WTC11 (cell line): ENCODE measurements around the gene CHMP5. TPM values are rescaled to one million over a fixed set of nuclear protein-coding genes. Genes with fewer than 3 reads are reported as not detected.

Source experiments
- ATAC-seq: fragments of 200-7000 bp; cut with Tn5 transposase; 2 replicates; pipeline ENCODE4 v1.10.0; 2021; ENCODE audit warnings: mild to moderate bottlenecking, moderate library complexity
- CTCF ChIA-PET: fragments of 300-600 bp; sonication (Branson Sonifier 250); formaldehyde crosslinking; loops from one replicate; lab custom pipeline; 2021; ENCODE audit warnings: antibody characterized with exemption; lab: Charles Lee
- POLR2A ChIA-PET: fragments of 350-600 bp; sonication (Branson Sonifier 250); formaldehyde crosslinking; loops from one replicate; lab custom pipeline; 2021; ENCODE audit warnings: antibody characterized with exemption; lab: Charles Lee
- DNase-seq: peaks from one replicate; pipeline ENCODE4 v3.0.0; 2021; ENCODE audit warnings: low spot score
- H3K27ac Mint-ChIP-seq: 2 replicates; pipeline ENCODE4 v1.8.0; 2021; ENCODE audit warnings: mixed read lengths
- H3K27me3 Mint-ChIP-seq: 2 replicates; pipeline ENCODE4 v1.8.0; 2021; ENCODE audit warnings: low read depth, mild to moderate bottlenecking, moderate library complexity, mixed read lengths
- H3K36me3 Mint-ChIP-seq: 2 replicates; pipeline ENCODE4 v1.8.0; 2021; ENCODE audit warnings: mixed read lengths
- H3K4me1 Mint-ChIP-seq: 2 replicates; pipeline ENCODE4 v1.8.0; 2022; ENCODE audit warnings: mixed read lengths
- H3K4me3 Mint-ChIP-seq: 2 replicates; pipeline ENCODE4 v1.8.0; 2021; ENCODE audit warnings: mild to moderate bottlenecking, moderate library complexity, mixed read lengths
- H3K9me3 Mint-ChIP-seq: 2 replicates; pipeline ENCODE4 v1.8.0; 2021; ENCODE audit warnings: mixed read lengths
- CBFB ChIP-seq: sonication (generic); formaldehyde crosslinking; IDR thresholded peaks from 2 replicates; pipeline ENCODE4 v1.8.1; 2022; ENCODE audit warnings: mild to moderate bottlenecking, low read depth, missing genetic modification reagents
- ELF4 ChIP-seq: sonication (generic); formaldehyde crosslinking; IDR thresholded peaks from 2 replicates; pipeline ENCODE4 v1.8.1; 2022; ENCODE audit warnings: low read depth, mild to moderate bottlenecking, moderate library complexity, missing genetic modification reagents
- GTF2I ChIP-seq: fragments of 250-450 bp; sonication (Bioruptor Pico); conservative IDR thresholded peaks from 2 replicates; pipeline ENCODE4 v1.4.0; 2021; ENCODE audit warnings: mild to moderate bottlenecking
- HMGA2 ChIP-seq: fragments of 250-450 bp; sonication (Bioruptor Pico); IDR thresholded peaks from 2 replicates; pipeline ENCODE4 v1.4.0; 2021; ENCODE audit warnings: mild to moderate bottlenecking, moderate library complexity
- JAZF1 ChIP-seq: fragments of 250-450 bp; sonication (Bioruptor Pico); IDR thresholded peaks from 2 replicates; pipeline ENCODE4 v1.9.0; 2021; ENCODE audit warnings: moderate library complexity, mild to moderate bottlenecking, inconsistent platforms
- NFE2L1 ChIP-seq: sonication (generic); formaldehyde crosslinking; IDR thresholded peaks from 2 replicates; pipeline ENCODE4 v1.8.1; 2023; ENCODE audit warnings: missing genetic modification reagents
- NFYB ChIP-seq: sonication (generic); formaldehyde crosslinking; conservative IDR thresholded peaks from 2 replicates; pipeline ENCODE4 v1.8.0; 2022; ENCODE audit warnings: low read depth, missing genetic modification reagents
- NR2C2 ChIP-seq: sonication (generic); formaldehyde crosslinking; IDR thresholded peaks from 2 replicates; pipeline ENCODE4 v1.8.0; 2022; ENCODE audit warnings: mild to moderate bottlenecking, missing genetic modification reagents
- OVOL2 ChIP-seq: fragments of 250-450 bp; sonication (Bioruptor Pico); IDR thresholded peaks from 2 replicates; pipeline ENCODE4 v1.9.0; 2021; ENCODE audit warnings: mild to moderate bottlenecking, borderline replicate concordance
- SMAD4 ChIP-seq: sonication (generic); formaldehyde crosslinking; IDR thresholded peaks from 2 replicates; pipeline ENCODE4 v1.8.0; 2022; ENCODE audit warnings: mild to moderate bottlenecking, missing genetic modification reagents
- ZNF138 ChIP-seq: sonication (generic); formaldehyde crosslinking; conservative IDR thresholded peaks from 2 replicates; pipeline ENCODE4 v1.8.1; 2022; ENCODE audit warnings: mild to moderate bottlenecking, moderate library complexity, missing genetic modification reagents
- total RNA-seq: library from RNA; stranded (reverse); gene quantifications from 3 replicates; pipeline ENCODE4 v1.2.3, GENCODE V29; 2021
- TF ChIP-seq, protein P1 (sequence below): sonication (generic); formaldehyde crosslinking; IDR thresholded peaks from 2 replicates; pipeline ENCODE4 v1.8.0; 2023; ENCODE audit warnings: missing genetic modification reagents
- TF ChIP-seq, protein P2 (sequence below): fragments of 250-450 bp; sonication (Bioruptor Pico); IDR thresholded peaks from 2 replicates; pipeline ENCODE4 v1.9.0; 2021; ENCODE audit warnings: mild to moderate bottlenecking, borderline replicate concordance
- TF ChIP-seq, protein P3 (sequence below): sonication (generic); formaldehyde crosslinking; IDR thresholded peaks from 2 replicates; pipeline ENCODE4 v1.8.1; 2022; ENCODE audit warnings: mild to moderate bottlenecking, missing genetic modification reagents, moderate library complexity, borderline replicate concordance
- TF ChIP-seq, protein P4 (sequence below): sonication (generic); formaldehyde crosslinking; IDR thresholded peaks from 2 replicates; pipeline ENCODE4 v1.8.1; 2023; ENCODE audit warnings: mild to moderate bottlenecking, missing genetic modification reagents
- TF ChIP-seq, protein P5 (sequence below): sonication (generic); formaldehyde crosslinking; IDR thresholded peaks from 2 replicates; pipeline ENCODE4 v1.8.1; 2022; ENCODE audit warnings: low read depth, mild to moderate bottlenecking, moderate library complexity, missing genetic modification reagents, borderline replicate concordance
- TF ChIP-seq, protein P6 (sequence below): sonication (generic); formaldehyde crosslinking; IDR thresholded peaks from 2 replicates; pipeline ENCODE4 v1.8.1; 2022; ENCODE audit warnings: mild to moderate bottlenecking, moderate library complexity, missing genetic modification reagents
- TF ChIP-seq, protein P7 (sequence below): sonication (generic); formaldehyde crosslinking; IDR thresholded peaks from 2 replicates; pipeline ENCODE4 v1.8.1; 2023; ENCODE audit warnings: mild to moderate bottlenecking, missing genetic modification reagents, moderate library complexity

The CHMP5 gene
- total RNA-seq, 1 experiment from 2014 or later, result 46.2 TPM

DNA sequence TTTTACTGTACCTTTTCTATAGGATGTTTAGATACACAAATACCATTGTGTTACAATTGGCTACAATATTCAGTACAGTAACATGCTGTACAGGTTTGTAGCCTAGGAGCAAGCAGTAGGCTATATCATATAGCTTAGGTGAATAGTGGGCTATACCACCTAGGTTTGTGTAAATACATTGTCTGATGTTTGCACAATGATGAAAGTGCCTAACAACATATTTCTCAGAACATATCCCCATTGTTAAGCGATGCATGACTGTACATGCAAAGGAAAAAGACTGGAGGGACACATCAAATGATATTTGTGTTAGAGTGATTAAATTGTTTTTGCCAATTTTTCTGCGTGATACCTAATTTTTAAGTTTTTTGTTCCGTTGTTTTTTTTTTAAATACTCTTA lies 5.3 kb downstream of the CHMP5 start (continued):
- TF ChIP-seq NR2C2 (CRISPR knock-in tag), result no peak
- TF ChIP-seq, protein P1, sequence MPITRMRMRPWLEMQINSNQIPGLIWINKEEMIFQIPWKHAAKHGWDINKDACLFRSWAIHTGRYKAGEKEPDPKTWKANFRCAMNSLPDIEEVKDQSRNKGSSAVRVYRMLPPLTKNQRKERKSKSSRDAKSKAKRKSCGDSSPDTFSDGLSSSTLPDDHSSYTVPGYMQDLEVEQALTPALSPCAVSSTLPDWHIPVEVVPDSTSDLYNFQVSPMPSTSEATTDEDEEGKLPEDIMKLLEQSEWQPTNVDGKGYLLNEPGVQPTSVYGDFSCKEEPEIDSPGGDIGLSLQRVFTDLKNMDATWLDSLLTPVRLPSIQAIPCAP (CRISPR knock-in tag), result no peak

DNA sequence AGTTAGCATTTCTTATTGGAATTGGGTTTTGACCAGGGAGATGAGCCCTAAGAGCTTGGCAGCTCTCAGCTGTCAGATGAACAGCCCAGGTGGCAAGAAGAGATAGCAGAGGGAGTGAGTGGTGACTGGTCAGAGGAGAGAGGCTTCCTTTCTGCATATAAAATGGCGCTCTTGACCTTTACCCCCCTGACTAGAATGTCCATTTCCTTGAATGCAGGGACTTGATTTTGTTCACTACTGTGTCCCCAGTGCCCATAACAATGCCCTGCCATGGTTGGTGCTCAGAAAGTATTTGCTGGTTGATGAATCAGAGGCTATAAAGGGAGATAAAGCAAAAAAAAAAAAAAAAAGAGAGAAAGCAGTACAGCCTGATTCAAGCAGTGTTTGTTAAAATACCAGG lies 7.2 kb downstream of the CHMP5 start:
- no peak for TF ChIP-seq NFYB
- TF ChIP-seq NFE2L1 (CRISPR knock-in tag), result no peak
- TF ChIP-seq SMAD4 (CRISPR knock-in tag), result no peak
- DNase-seq (no peak), ATAC-seq (no peak)
- H3K36me3 Mint-ChIP-seq, result peaks cover 49% of the 10 kb centered on the region
- ChIA-PET POLR2A (no interaction called here), CTCF (no interaction called here)
- H3K27me3 Mint-ChIP-seq, result no peaks in the 10 kb centered on the region
- H3K9me3 Mint-ChIP-seq, result no peaks in the 10 kb centered on the region
- no peak overlapping the region for H3K4me3 Mint-ChIP-seq
- no peaks in the 10 kb centered on the region for H3K4me1 Mint-ChIP-seq
- no peak overlapping the region for H3K27ac Mint-ChIP-seq

DNA sequence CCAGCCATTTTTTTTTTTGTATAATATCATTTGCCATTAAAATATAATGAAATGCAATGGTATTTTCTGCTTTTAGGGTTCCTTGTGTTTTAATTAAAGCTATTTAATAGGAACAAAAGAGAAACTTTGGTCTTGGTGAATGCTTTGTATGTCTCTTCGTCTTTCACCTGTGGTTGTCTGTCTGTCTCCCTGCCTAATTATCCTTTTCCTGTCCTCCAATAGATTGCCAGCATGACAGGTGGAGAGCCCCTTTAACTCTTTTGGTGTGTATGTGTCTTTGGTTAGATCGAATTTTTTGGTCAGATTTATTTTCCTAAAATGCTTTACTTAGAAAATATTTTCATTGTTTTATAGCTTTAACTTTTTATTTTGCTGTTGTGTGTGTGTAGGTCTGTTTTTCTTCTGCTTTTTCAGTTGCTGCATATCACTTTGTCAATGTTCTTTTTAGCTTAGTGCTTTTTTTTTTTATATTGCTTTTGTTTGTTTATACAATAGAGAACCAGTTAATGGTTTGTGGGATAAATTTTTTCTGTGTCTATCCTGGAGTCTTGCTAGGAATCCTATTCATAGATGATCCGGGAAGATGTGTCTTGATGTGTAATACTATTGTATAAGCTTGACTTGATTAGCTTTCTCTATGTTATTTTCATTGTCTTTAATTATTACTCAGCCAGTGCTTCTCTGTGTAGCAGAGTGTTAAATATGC lies 8.6 kb downstream of the CHMP5 start:
- ATAC-seq, result no peak
- DNase-seq, result no peak
- Mint-ChIP-seq H3K36me3 (peaks cover 58% of the 10 kb centered on the region), H3K27ac (no peak overlapping the region), H3K4me3 (no peak overlapping the region), H3K4me1 (no peaks in the 10 kb centered on the region), H3K9me3 (no peaks in the 10 kb centered on the region), H3K27me3 (no peaks in the 10 kb centered on the region)
- ChIA-PET CTCF (no interaction called here), POLR2A (interaction anchor here (1.0 kb wide), 1 partner anchor 13 kb away, joined by 4 read pairs; no protein-coding TSS in a partner anchor)
- TF ChIP-seq HMGA2 (no peak), ELF4 (CRISPR knock-in tag) (no peak), OVOL2 (CRISPR knock-in tag) (no peak), ZNF138 (CRISPR knock-in tag) (no peak), CBFB (CRISPR knock-in tag) (no peak)
- TF ChIP-seq, protein P2, sequence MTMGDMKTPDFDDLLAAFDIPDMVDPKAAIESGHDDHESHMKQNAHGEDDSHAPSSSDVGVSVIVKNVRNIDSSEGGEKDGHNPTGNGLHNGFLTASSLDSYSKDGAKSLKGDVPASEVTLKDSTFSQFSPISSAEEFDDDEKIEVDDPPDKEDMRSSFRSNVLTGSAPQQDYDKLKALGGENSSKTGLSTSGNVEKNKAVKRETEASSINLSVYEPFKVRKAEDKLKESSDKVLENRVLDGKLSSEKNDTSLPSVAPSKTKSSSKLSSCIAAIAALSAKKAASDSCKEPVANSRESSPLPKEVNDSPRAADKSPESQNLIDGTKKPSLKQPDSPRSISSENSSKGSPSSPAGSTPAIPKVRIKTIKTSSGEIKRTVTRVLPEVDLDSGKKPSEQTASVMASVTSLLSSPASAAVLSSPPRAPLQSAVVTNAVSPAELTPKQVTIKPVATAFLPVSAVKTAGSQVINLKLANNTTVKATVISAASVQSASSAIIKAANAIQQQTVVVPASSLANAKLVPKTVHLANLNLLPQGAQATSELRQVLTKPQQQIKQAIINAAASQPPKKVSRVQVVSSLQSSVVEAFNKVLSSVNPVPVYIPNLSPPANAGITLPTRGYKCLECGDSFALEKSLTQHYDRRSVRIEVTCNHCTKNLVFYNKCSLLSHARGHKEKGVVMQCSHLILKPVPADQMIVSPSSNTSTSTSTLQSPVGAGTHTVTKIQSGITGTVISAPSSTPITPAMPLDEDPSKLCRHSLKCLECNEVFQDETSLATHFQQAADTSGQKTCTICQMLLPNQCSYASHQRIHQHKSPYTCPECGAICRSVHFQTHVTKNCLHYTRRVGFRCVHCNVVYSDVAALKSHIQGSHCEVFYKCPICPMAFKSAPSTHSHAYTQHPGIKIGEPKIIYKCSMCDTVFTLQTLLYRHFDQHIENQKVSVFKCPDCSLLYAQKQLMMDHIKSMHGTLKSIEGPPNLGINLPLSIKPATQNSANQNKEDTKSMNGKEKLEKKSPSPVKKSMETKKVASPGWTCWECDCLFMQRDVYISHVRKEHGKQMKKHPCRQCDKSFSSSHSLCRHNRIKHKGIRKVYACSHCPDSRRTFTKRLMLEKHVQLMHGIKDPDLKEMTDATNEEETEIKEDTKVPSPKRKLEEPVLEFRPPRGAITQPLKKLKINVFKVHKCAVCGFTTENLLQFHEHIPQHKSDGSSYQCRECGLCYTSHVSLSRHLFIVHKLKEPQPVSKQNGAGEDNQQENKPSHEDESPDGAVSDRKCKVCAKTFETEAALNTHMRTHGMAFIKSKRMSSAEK (CRISPR knock-in tag), result no peak
- TF ChIP-seq, protein P3, sequence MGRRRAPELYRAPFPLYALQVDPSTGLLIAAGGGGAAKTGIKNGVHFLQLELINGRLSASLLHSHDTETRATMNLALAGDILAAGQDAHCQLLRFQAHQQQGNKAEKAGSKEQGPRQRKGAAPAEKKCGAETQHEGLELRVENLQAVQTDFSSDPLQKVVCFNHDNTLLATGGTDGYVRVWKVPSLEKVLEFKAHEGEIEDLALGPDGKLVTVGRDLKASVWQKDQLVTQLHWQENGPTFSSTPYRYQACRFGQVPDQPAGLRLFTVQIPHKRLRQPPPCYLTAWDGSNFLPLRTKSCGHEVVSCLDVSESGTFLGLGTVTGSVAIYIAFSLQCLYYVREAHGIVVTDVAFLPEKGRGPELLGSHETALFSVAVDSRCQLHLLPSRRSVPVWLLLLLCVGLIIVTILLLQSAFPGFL, result no peak
- TF ChIP-seq, protein P4, sequence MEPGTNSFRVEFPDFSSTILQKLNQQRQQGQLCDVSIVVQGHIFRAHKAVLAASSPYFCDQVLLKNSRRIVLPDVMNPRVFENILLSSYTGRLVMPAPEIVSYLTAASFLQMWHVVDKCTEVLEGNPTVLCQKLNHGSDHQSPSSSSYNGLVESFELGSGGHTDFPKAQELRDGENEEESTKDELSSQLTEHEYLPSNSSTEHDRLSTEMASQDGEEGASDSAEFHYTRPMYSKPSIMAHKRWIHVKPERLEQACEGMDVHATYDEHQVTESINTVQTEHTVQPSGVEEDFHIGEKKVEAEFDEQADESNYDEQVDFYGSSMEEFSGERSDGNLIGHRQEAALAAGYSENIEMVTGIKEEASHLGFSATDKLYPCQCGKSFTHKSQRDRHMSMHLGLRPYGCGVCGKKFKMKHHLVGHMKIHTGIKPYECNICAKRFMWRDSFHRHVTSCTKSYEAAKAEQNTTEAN (CRISPR knock-in tag), result no peak

DNA sequence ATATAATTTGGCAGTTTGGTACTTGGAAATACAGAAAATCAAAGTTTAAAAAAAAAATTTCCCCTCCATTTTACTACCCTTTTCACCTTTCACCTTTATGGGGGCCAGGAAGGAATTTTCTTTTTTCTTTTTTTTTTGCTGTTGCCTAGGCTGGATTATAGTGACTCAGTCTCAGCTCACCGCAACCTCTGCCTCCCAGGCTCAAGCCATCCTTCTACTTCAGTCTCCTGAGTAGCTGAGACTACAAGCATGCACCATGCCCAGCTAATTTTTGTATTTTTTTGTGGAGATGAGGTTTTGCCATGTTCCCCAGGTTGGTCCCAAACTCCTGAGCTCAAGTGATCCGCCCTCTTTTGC lies 9.1 kb downstream of the CHMP5 start:
- no peak for ATAC-seq
- Mint-ChIP-seq H3K9me3 (no peaks in the 10 kb centered on the region), H3K4me1 (no peaks in the 10 kb centered on the region), H3K27me3 (no peaks in the 10 kb centered on the region), H3K36me3 (peaks cover 60% of the 10 kb centered on the region), H3K4me3 (no peak overlapping the region), H3K27ac (no peak overlapping the region)
- POLR2A ChIA-PET, result interaction anchor here (1.0 kb wide), 1 partner anchor 13 kb away, joined by 4 read pairs; no protein-coding TSS in a partner anchor
- CTCF ChIA-PET, result no interaction called here
- no peak for DNase-seq
- TF ChIP-seq GTF2I (CRISPR knock-in tag), result no peak
- TF ChIP-seq, protein P5, sequence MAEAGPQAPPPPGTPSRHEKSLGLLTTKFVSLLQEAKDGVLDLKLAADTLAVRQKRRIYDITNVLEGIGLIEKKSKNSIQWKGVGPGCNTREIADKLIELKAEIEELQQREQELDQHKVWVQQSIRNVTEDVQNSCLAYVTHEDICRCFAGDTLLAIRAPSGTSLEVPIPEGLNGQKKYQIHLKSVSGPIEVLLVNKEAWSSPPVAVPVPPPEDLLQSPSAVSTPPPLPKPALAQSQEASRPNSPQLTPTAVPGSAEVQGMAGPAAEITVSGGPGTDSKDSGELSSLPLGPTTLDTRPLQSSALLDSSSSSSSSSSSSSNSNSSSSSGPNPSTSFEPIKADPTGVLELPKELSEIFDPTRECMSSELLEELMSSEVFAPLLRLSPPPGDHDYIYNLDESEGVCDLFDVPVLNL (CRISPR knock-in tag), result no peak
- TF ChIP-seq, protein P6, sequence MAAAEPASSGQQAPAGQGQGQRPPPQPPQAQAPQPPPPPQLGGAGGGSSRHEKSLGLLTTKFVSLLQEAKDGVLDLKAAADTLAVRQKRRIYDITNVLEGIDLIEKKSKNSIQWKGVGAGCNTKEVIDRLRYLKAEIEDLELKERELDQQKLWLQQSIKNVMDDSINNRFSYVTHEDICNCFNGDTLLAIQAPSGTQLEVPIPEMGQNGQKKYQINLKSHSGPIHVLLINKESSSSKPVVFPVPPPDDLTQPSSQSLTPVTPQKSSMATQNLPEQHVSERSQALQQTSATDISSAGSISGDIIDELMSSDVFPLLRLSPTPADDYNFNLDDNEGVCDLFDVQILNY (CRISPR knock-in tag), result no peak
- no peak for TF ChIP-seq NR2C2 (CRISPR knock-in tag)
- no peak for TF ChIP-seq JAZF1 (CRISPR knock-in tag)
- TF ChIP-seq, protein P7, sequence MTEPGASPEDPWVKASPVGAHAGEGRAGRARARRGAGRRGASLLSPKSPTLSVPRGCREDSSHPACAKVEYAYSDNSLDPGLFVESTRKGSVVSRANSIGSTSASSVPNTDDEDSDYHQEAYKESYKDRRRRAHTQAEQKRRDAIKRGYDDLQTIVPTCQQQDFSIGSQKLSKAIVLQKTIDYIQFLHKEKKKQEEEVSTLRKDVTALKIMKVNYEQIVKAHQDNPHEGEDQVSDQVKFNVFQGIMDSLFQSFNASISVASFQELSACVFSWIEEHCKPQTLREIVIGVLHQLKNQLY (CRISPR knock-in tag), result no peak
